Lower leg skin (tissue), 3 donors: ENCODE results near the gene OR2T10.
"Not testable (repeated sequence)": the region's sequence is repeated elsewhere in the genome, so short reads cannot be mapped to it uniquely, and the experiment has no call there.

Experiments used
- POLR2A ChIP-seq, 2 donors: fragments of 450-650 bp; IDR thresholded peaks; one replicate each; pipeline ENCODE4 v1.6.1; 2016 to 2017; ENCODE audit warnings: antibody characterized with exemption in 2 of 2, mild to moderate bottlenecking in 1 of 2, moderate library complexity in 1 of 2
- TF ChIP-seq, protein P1 (sequence below), 3 donors: fragments of 450-650 bp; IDR thresholded peaks; one replicate each; pipeline ENCODE4 v1.5.1; 2016; ENCODE audit warnings: antibody characterized with exemption in 3 of 3, mild to moderate bottlenecking in 3 of 3, moderate library complexity in 2 of 3

DNA sequence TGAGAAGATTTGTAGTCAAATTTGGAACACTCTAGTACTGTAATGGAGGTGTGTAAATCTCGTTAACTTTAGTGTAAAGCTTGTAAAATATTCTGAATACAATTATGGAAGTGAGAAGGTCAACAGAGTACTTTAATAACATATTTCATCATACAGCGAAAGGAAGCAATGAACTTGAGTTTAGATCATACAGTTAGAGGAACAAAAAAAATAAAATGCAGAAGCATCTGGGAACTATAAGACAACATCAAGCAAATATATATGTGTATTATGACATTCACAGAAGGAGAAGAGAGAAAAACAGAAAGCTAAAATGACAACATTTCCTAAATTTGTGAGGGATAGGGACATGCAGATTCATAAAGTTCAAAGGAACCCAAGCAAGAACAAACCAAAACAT is 28.5 kb downstream of the OR2T10 start:
- TF ChIP-seq POLR2A (IDR thresholded peaks at IDR 0.05) = not testable (repeated sequence)
- TF ChIP-seq, protein P1, sequence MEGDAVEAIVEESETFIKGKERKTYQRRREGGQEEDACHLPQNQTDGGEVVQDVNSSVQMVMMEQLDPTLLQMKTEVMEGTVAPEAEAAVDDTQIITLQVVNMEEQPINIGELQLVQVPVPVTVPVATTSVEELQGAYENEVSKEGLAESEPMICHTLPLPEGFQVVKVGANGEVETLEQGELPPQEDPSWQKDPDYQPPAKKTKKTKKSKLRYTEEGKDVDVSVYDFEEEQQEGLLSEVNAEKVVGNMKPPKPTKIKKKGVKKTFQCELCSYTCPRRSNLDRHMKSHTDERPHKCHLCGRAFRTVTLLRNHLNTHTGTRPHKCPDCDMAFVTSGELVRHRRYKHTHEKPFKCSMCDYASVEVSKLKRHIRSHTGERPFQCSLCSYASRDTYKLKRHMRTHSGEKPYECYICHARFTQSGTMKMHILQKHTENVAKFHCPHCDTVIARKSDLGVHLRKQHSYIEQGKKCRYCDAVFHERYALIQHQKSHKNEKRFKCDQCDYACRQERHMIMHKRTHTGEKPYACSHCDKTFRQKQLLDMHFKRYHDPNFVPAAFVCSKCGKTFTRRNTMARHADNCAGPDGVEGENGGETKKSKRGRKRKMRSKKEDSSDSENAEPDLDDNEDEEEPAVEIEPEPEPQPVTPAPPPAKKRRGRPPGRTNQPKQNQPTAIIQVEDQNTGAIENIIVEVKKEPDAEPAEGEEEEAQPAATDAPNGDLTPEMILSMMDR (IDR thresholded peaks at IDR 0.05) = not testable (repeated sequence)
